ENCODE results near the gene WDR59. TPM values are rescaled to one million over a fixed set of nuclear protein-coding genes. Genes with fewer than 3 reads are reported as not detected.

The WDR59 gene
- total and polyA plus RNA-seq, 2 donors (not counting 3 experiments of a cell fraction or from before 2014, with no cell fraction given) = 51.1 to 60.0 TPM

DNA sequence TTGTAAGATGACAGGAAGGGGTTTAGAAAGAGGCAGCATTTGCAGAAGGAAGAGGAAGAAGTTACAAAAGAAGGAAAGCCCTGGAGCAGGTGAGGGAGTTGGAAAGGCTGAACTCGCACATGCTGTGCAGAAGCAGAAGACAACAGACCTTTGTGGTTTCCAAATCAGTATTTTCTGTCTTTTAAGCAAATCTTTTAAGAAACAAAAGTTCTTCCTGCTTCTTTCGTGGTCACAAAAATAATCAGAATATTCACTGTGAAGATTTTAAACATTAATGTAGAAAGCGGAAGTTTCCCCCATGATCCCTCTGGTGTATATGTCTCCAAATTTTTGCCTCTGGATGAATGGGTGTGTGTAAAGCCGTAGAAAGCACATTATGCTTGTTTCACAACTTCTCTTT lies 39.7 kb upstream of the WDR59 start:
- ChIA-PET CTCF (no interaction called here), POLR2A (no interaction called here)
- Histone ChIP-seq H2AFZ (ENCODE audit: low read depth, low read length) (no peak overlapping the region), H3K9me1 (replicated peaks; ENCODE audit: control insufficient read depth, extremely low read depth, insufficient read depth, low read length) (no peaks in the 10 kb centered on the region), H3K9ac (replicated peaks; ENCODE audit: extremely low read depth, insufficient read depth, low read length) (no peak overlapping the region), H4K20me1 (replicated peaks; ENCODE audit: control insufficient read depth, extremely low read depth, insufficient read depth, low read length) (no peaks in the 10 kb centered on the region), H3K27me3 (ENCODE audit: control insufficient read depth in 2 of 2, insufficient read depth in 2 of 2, low read length in 2 of 2) (no peaks in the 10 kb centered on the region), H3K27ac (ENCODE audit: insufficient read depth, low read depth, low read length) (no peak overlapping the region), H3K4me3 (replicated peaks in 1 of 3; ENCODE audit: insufficient read depth in 1 of 3, low read depth in 1 of 3, low read length in 3 of 3) (no peak overlapping the region), H3K9me3 (replicated peaks; ENCODE audit: control insufficient read depth, insufficient read depth, low read length) (peaks cover 4% of the 10 kb centered on the region), H3K36me3 (ENCODE audit: control insufficient read depth in 2 of 2, extremely low read depth in 1 of 2, insufficient read depth in 2 of 2, low read length in 2 of 2) (no peaks in the 10 kb centered on the region), H3K4me2 (ENCODE audit: insufficient read depth, low read length) (no peak overlapping the region), H3K79me2 (ENCODE audit: control insufficient read depth, insufficient read depth, low read length) (peaks cover 53% of the 10 kb centered on the region), H3K4me1 (ENCODE audit: control insufficient read depth, extremely low read depth, insufficient read depth, low read length) (peaks cover 30% of the 10 kb centered on the region)
- intact Hi-C loops (cut with micrococcal nuclease) = no loop called here
- dilution Hi-C loops (cut with MboI; ENCODE audit: extremely low pct_ligation_motif_present, low sequenced_read_pairs) = no loop called here
- DNase-seq (ENCODE audit: low read depth, low spot score) (no peak), FAIRE-seq (no peak)
- TF ChIP-seq, protein P1, sequence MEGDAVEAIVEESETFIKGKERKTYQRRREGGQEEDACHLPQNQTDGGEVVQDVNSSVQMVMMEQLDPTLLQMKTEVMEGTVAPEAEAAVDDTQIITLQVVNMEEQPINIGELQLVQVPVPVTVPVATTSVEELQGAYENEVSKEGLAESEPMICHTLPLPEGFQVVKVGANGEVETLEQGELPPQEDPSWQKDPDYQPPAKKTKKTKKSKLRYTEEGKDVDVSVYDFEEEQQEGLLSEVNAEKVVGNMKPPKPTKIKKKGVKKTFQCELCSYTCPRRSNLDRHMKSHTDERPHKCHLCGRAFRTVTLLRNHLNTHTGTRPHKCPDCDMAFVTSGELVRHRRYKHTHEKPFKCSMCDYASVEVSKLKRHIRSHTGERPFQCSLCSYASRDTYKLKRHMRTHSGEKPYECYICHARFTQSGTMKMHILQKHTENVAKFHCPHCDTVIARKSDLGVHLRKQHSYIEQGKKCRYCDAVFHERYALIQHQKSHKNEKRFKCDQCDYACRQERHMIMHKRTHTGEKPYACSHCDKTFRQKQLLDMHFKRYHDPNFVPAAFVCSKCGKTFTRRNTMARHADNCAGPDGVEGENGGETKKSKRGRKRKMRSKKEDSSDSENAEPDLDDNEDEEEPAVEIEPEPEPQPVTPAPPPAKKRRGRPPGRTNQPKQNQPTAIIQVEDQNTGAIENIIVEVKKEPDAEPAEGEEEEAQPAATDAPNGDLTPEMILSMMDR (IDR thresholded peaks at IDR 0.05; ENCODE audit: extremely low read depth in 1 of 2, insufficient read depth in 1 of 2, low read depth in 1 of 2, low read length in 2 of 2) = no peak
- TF ChIP-seq POLR2AphosphoS5 (IDR thresholded peaks at IDR 0.05; ENCODE audit: insufficient read depth, low read depth, low read length) (no peak), EZH2 (IDR thresholded peaks at IDR 0.05; ENCODE audit: borderline replicate concordance, low read depth, low read length, severe bottlenecking) (no peak), POLR2A (IDR thresholded peaks at IDR 0.05; ENCODE audit: low read depth, low read length) (no peak), JUN (IDR thresholded peaks at IDR 0.05; ENCODE audit: borderline replicate concordance, insufficient read depth, insufficient read length, low read depth) (no peak), GATA2 (IDR thresholded peaks at IDR 0.05; ENCODE audit: insufficient read depth, insufficient read length, low read depth, low read length) (no peak), MYC (IDR thresholded peaks at IDR 0.05; ENCODE audit: low read depth, low read length) (no peak), FOS (IDR thresholded peaks at IDR 0.05; ENCODE audit: borderline replicate concordance, insufficient read depth, low read length) (no peak)
- TF ChIP-seq, protein P2, sequence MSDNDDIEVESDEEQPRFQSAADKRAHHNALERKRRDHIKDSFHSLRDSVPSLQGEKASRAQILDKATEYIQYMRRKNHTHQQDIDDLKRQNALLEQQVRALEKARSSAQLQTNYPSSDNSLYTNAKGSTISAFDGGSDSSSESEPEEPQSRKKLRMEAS (IDR thresholded peaks at IDR 0.05; ENCODE audit: insufficient read depth, insufficient read length) = no peak
- no TSS peak for BruUV-seq (replicated peaks)
